GM12872 (cell line): ENCODE measurements around the gene APEH.
A peak's percentile ranks its signal among the peaks of the same experiment; 100 is the strongest.

ENCODE experiments used
- TF ChIP-seq, protein P1 (sequence below): IDR thresholded peaks from 3 replicates; pipeline ENCODE4 v1.5.1; 2011; ENCODE audit warnings: low read depth, mild to moderate bottlenecking, low read length, moderate library complexity; ENCODE audit not compliant: insufficient read depth

APEH gene

DNA sequence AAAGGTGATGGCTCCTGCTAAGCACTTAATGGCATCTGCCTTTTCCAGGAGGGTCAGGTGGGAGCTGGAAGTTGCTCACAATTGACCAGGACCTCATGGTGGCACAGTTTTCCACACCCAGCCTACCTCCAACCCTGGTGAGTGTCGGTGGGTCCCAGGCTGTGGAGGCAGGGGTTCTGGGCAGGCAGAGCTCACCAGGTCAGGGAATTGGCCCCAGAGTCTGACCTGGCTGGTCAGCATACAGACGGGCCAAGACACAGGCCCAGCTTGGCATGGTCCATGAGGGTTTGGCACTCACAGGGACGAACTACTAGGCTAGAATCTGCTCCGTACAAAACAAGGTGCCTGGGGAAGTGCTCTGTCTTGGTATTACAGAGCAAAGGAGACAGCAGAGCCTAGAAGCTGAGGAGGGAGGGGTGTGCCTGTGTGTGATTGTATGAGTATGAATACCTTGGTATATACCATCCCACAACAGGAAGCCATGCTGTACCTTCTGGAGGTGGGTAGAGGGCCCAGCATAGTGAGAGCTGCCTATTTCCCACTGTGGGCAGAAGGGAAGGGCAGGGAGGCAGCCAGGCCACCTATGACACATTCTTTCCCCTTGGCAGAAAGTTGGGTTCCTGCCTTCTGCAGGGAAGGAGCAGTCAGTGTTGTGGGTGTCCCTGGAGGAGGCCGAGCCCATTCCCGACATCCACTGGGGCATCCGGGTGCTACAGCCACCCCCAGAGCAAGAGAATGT, 6.5 kb downstream of the APEH start:
- TF ChIP-seq, protein P1, sequence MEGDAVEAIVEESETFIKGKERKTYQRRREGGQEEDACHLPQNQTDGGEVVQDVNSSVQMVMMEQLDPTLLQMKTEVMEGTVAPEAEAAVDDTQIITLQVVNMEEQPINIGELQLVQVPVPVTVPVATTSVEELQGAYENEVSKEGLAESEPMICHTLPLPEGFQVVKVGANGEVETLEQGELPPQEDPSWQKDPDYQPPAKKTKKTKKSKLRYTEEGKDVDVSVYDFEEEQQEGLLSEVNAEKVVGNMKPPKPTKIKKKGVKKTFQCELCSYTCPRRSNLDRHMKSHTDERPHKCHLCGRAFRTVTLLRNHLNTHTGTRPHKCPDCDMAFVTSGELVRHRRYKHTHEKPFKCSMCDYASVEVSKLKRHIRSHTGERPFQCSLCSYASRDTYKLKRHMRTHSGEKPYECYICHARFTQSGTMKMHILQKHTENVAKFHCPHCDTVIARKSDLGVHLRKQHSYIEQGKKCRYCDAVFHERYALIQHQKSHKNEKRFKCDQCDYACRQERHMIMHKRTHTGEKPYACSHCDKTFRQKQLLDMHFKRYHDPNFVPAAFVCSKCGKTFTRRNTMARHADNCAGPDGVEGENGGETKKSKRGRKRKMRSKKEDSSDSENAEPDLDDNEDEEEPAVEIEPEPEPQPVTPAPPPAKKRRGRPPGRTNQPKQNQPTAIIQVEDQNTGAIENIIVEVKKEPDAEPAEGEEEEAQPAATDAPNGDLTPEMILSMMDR: no peak

- TF ChIP-seq, protein P1: no peak
These were observed 7.0 kb downstream of the APEH start for GRCh38 chr3:49681232-49681522.

DNA sequence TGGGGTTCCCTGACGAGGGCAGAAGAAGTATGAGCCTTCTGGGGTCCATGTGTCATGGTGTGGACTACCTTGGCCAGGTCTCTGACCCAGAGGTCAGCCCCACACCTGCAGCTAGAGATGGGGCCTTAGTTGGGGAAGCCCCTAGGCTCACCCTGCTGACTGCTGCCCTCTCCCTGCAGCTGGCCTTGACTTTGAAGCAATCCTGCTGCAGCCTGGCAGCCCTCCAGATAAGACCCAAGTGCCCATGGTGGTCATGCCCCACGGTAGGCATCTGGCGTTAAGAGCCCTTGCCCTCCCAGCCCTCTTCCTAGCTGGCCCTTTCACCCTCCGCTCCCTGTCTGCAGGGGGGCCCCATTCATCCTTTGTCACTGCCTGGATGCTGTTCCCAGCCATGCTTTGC, 7.4 kb downstream of the APEH start:
- TF ChIP-seq, protein P1: no peak

GRCh38 chr3:49683162-49683561, 9.0 kb downstream of the APEH start:
- TF ChIP-seq, protein P1: no peak

DNA sequence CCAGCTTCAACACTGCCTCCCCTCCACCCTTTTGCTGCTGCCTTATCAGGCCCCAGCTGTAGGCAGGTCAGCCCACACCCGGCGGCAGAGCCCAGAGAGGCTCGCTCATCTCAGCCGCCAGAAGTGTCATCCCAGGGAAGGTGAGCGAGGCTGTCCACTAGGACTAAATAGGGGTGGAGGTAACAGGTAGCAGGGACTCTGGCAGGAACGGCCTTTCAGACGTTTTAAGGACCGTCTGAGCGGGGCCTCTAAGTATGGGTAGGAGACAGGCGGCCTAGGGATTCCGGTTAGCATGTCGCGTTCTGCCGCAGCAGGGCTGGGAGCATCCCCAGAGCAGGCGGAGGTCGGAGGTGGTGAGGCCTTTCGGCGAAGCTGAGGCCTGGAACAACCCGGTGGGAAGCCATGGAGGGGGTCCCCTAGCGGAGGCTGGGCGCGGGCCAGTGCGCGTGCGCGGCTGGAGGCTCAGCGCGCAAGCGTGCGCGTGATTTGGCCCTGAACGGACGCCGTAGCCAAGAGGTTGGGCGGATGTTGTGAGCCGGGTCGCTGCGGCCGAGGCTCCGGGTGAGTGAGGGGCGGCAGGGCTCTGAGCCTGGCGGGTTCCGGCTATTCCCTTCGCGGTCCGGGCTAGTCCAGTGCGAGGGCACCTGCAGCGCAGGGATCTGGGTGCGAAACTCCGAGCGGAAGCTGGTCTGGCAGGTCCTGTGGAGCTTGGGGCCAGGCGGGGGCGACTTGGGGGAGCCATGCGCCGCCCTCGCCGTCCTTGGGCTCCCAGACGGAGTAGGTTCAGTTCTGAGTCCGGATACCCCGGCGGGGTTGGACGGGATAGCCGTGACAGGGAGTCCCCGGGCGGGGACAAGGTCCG, 15.1 kb downstream of the APEH start, which contains the start of the genes MST1 and RNF123:
MST1 (minus strand) TSS at position 429 of the 862 bp plus-strand sequence. CDS start 783 bp downstream, outside the sequence.
RNF123 (plus strand) TSS at position 512 of the 862 bp plus-strand sequence. CDS start 1,609 bp downstream, outside the sequence.
- TF ChIP-seq, protein P1: peak; percentile 45; the same call in 2 of the 3 replicates

DNA sequence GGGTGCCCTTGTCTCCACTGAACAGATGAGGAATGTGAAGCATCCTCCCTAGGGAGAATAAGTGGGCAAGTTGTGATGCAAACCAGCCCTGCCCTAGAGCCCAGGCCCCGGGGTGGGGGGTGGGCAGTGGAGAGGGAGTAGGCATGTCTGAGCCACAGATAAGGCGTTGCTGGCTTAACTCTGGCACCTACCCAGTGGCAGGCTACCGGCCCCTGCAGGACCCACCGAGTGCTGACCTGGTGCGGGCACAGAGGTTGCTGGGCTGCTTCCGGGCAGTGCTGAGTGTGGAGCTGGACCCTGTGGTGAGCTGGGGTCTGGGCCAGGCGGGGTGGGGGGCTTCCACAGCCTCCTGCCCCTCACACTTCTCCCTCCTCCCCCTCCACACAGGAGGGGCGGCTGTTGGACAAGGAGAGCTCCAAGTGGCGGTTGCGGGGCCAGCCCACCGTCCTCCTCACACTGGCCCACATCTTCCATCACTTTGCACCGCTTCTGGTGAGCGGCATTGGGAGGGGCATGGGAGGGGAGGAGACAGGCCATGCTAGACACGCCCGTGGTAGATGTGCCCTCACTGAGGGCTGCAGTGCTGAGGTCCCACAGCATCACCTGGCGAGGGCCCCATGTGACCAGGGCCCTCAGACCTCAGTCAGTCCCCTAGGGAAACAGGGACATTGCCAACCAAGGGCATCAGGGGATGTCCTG, 25.3 kb downstream of the APEH start:
- TF ChIP-seq, protein P1: no peak

- TF ChIP-seq, protein P1: no peak
These were observed 25.9 kb downstream of the APEH start for GRCh38 chr3:49700014-49700413.
